ENCODE data around the gene PSG5. TPM values are rescaled to one million over a fixed set of nuclear protein-coding genes. Genes with fewer than 3 reads are reported as not detected.
"Not testable (repeated sequence)": the region's sequence is repeated elsewhere in the genome, so short reads cannot be mapped to it uniquely, and the experiment has no call there.

The PSG5 gene
- total and polyA plus RNA-seq, 7 donors: not detected

GRCh38 chr19:43192381-43193155, 6.2 kb upstream of the PSG5 start:
- H3K27ac ChIP-seq; ATAC-seq; H3K27me3 ChIP-seq (ENCODE audit: insufficient read depth in 3 of 3, low read length in 2 of 3); H3K9me3 ChIP-seq; intact Hi-C loops (cut with DNase I); H3K36me3 ChIP-seq (ENCODE audit: insufficient read depth in 1 of 2, low read depth in 1 of 2); H3K4me3 ChIP-seq; DNase-seq; H3K4me1 ChIP-seq: not testable (repeated sequence)
- WGBS, 3 donors: 49 to 57% (median 55%) methylated on average over 4 of the region's 4 CpGs

DNA sequence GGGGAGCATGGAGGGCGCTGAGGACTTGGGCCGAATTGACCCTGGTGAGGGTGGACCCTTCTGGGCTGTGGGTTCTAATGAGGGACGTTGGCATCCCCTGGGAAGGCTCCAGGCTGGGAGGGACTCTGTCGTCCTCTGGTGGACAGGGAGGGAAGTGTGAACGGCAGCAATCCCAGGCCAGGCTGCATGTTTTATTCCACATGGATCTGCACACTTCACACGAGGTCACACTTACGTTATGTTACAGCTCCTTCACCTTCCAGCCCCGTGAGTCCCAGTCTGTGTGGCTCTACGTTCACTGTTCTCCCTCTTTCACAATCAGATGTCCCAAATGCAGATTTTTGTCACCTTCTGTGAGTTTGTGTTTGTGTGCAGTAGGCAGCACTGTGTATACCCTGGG, 1.8 kb upstream of the PSG5 start:
- 45 to 61% (median 60%) methylated on average over 9 of the region's 9 CpGs for WGBS, 3 donors
- ATAC-seq; DNase-seq; H3K4me3 ChIP-seq; H3K4me1 ChIP-seq; H3K36me3 ChIP-seq (ENCODE audit: insufficient read depth in 1 of 2, low read depth in 1 of 2); H3K27me3 ChIP-seq (ENCODE audit: insufficient read depth in 3 of 3, low read length in 2 of 3); H3K9me3 ChIP-seq; intact Hi-C loops (cut with DNase I); H3K27ac ChIP-seq: not testable (repeated sequence)

DNA sequence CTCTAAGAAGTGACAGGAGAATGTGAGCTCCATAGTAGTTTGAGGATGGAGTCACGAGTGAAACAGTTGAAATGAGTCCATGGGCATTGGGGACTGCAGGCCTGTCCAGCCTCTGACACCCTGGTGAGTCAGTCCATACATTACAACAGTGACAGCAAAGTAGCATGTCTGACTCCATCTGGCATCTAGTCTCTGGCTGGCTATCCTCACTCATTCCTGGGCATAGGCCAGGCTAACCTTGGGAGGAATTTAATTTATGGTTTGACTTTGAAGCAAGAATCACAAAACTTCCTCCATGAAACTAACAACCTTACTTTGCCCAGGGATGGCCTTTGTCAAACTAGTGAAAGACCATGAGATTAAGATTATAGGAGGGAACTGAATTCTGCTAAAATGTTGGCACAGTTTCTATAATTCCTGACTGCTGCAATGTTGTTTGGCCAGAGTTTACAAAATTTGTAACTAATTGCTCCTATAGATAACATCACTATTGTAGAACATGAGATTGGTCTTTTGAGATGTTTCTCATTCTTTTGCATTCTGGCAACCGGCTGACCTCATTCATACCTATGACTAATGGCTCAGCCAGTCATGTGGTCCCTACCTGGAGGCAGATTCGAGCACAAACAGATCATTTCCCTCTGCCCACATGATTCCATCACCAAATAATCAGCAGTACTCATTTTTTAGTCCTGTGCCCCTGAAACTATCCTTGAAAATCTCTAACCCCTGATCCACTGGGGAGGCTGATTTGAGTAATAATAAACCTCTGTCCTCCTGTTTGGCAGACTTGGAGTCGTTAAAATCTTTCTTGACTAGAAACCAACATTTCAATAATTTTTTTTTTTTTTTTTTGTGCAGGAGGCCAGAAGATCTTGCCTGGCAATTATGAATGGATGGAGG, 4.2 kb downstream of the PSG5 start:
- WGBS, 3 donors: 34 to 53% (median 52%) methylated on average over 3 to 4 of the region's 4 CpGs
- H3K27ac ChIP-seq; H3K4me1 ChIP-seq; H3K4me3 ChIP-seq; DNase-seq; intact Hi-C loops (cut with DNase I); ATAC-seq; H3K36me3 ChIP-seq (ENCODE audit: insufficient read depth in 1 of 2, low read depth in 1 of 2); H3K9me3 ChIP-seq; H3K27me3 ChIP-seq (ENCODE audit: insufficient read depth in 3 of 3, low read length in 2 of 3): not testable (repeated sequence)

- H3K9me3 ChIP-seq; intact Hi-C loops (cut with DNase I); H3K36me3 ChIP-seq (ENCODE audit: insufficient read depth in 1 of 2, low read depth in 1 of 2); DNase-seq; H3K4me3 ChIP-seq; H3K4me1 ChIP-seq; H3K27me3 ChIP-seq (ENCODE audit: insufficient read depth in 3 of 3, low read length in 2 of 3); ATAC-seq; H3K27ac ChIP-seq: not testable (repeated sequence)
- 0 to 13% (median 5%) methylated on average over 1 of the region's 1 CpG for WGBS, 3 donors
Measured at GRCh38 chr19:43179569-43180147, 6.7 kb downstream of the PSG5 start.

GRCh38 chr19:43178577-43178976, 7.8 kb downstream of the PSG5 start:
- DNase-seq; H3K9me3 ChIP-seq; intact Hi-C loops (cut with DNase I); H3K4me3 ChIP-seq; ATAC-seq; H3K4me1 ChIP-seq; H3K36me3 ChIP-seq (ENCODE audit: insufficient read depth in 1 of 2, low read depth in 1 of 2); H3K27ac ChIP-seq; H3K27me3 ChIP-seq (ENCODE audit: insufficient read depth in 3 of 3, low read length in 2 of 3): not testable (repeated sequence)
- 81 to 100% (median 84%) methylated on average over 2 to 3 of the region's 3 CpGs for WGBS, 3 donors

- DNase-seq; H3K4me1 ChIP-seq; ATAC-seq; intact Hi-C loops (cut with DNase I); H3K27ac ChIP-seq; H3K9me3 ChIP-seq; H3K27me3 ChIP-seq (ENCODE audit: insufficient read depth in 3 of 3, low read length in 2 of 3); H3K4me3 ChIP-seq; H3K36me3 ChIP-seq (ENCODE audit: insufficient read depth in 1 of 2, low read depth in 1 of 2): not testable (repeated sequence)
- 50 to 58% (median 54%) methylated on average over 3 of the region's 3 CpGs for WGBS, 3 donors
Measured at GRCh38 chr19:43165906-43166305, 20.4 kb downstream of the PSG5 start.

DNA sequence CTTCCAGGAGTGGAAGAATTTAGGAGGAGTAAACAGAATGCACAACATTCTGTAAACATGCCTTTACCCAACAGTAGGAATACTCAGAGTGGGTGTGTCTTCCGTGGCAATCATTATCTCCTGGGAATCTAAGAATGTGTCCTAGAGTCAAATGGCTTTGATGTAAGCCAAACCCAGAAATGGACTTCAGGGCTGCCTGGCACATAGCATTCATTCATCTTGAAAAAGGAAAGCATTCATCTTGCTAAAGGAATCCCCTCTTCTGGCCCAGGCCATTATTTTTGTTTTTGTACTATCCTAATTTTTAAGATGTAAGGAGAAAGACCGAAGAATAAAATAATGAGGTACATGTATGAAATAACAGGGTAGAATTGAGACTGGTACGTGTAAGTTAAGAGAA, 23.2 kb downstream of the PSG5 start:
- ATAC-seq; H3K4me3 ChIP-seq; H3K27me3 ChIP-seq (ENCODE audit: insufficient read depth in 3 of 3, low read length in 2 of 3); H3K27ac ChIP-seq; DNase-seq; H3K9me3 ChIP-seq; intact Hi-C loops (cut with DNase I); H3K36me3 ChIP-seq (ENCODE audit: insufficient read depth in 1 of 2, low read depth in 1 of 2); H3K4me1 ChIP-seq: not testable (repeated sequence)
- WGBS, 3 donors: 53 to 69% (median 63%) methylated on average over 3 of the region's 3 CpGs

DNA sequence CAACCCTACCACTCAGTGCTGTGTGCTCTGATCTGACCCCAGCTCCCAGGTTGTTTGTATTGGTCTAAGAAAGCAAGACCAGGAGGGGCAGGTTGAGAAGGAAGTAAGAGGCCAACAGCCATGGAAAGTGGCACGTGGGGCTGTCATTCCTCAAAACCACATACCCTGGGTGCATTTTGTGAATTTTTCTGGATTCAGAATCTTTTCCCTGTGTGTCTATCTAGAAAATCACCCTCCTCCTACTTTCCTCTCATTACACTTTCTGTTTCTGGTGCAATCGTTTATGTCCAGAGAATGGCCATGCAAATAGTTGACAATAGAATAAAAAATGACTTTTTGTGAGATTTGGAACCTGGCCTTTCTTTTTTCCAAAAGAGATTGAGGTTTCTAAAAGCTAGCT, 24.1 kb downstream of the PSG5 start:
- DNase-seq; H3K27me3 ChIP-seq (ENCODE audit: insufficient read depth in 3 of 3, low read length in 2 of 3); H3K36me3 ChIP-seq (ENCODE audit: insufficient read depth in 1 of 2, low read depth in 1 of 2); ATAC-seq; H3K9me3 ChIP-seq; H3K4me1 ChIP-seq; H3K27ac ChIP-seq; H3K4me3 ChIP-seq; intact Hi-C loops (cut with DNase I): not testable (repeated sequence)
- 39 to 50% (median 41%) methylated on average over 2 of the region's 2 CpGs for WGBS, 3 donors

All from psoas muscle (tissue), 8 donors.